ENCODE data around the gene RBM8A. TPM values are rescaled to one million over a fixed set of nuclear protein-coding genes. Genes with fewer than 3 reads are reported as not detected.

The RBM8A gene
- total RNA-seq, 1 donor from 2014 or later: 81.1 TPM

DNA sequence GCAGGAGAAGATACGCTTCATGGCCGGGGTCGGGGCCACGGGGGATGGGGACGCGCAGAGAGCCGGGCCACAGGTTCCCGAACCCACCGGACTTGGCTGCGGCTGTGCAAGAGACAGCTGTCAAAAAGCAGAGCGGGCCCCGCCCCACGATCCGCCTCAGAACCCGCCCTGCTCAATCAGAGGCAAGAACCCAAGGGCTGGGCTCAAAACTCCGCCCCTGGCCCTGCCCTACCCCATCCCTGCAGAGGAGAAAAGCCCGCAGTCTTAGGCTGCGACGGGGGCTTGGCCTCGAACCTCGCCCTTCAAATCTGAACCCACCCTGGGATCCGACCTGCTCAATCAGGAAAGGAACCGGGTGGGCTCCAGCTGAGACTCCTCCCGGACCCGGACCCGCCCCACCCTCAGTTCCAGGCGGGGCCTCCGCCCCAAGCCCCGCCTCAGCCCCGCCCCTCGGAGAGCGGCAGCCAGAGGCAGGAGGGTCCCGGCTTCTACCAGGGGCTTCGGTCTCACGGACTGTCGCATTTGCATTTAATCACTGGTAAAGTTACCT, 41.5 kb downstream of the RBM8A start, which contains the start of gene ANKRD35:
ANKRD35 (minus strand) TSS at position 129 of the 550 bp plus-strand sequence; CDS start at position 21, 108 bp downstream.
- FAIRE-seq: no peak

DNA sequence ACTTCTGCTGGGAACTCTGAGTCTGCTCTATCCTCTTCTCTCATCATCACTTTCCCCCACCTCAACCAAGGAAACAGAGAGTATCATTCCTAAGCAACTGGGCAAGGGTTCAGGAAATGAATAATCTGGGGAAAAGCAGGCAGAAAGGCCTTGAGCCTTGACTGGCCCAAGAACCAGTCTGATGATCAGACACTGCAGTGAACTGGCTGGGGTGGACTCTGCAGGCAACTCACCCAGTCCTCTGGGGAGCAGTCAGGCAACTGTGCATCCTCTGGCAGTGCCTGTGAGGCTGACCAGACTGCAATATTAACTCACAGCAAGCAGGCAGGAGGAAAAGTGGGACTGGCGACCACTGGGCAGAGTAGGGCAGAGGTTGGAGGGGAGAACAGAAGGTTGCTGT, 42.6 kb downstream of the RBM8A start:
- DNase-seq (ENCODE audit: low spot score in 2 of 2): no peak
- no peak for FAIRE-seq

More for the DNA sequence above, 41.5 kb downstream of the RBM8A start, which contains the start of gene ANKRD35:
- DNase-seq (ENCODE audit: low spot score in 2 of 2): peak; percentile 70 to 89

DNA sequence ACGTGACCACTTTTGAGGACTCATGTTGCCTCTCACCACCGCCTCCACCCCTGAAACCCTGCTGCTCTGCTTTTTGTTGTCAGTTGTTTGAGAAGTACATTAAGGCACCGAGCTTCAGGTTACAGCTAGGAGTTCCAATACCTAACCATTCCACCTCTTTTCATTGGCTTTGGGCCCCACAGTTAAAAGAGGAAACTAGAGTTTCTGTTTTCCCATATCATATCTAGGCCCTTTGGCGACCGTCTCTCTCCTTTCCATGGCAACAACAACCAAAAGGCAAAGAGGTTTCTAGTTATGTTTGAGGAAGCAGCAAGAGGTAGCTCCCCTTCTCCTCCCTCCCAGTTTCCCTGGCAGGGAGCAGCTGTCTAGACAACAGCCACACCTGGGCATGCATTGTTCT, 47.5 kb downstream of the RBM8A start:
- DNase-seq (ENCODE audit: low spot score in 2 of 2): no peak
- no peak for FAIRE-seq

DNA sequence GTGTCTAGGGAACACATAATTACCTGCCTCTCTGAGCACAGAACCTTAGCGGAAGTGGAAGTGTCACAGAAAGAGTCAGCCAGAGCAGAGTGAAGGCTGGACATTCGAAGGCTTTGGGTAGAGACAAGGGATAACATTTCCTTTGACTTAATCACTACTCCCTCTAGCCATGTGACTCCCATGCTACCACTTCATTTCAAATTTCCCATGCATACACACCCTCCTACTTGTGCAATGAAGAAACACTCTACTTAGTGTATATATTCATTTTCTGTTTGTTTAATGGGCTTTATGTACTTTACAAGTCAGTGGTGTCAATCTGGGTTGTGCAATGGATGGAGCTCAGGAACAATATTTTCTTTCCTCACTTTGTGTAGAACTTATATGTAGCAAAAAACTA, 48.6 kb downstream of the RBM8A start:
- no peak for FAIRE-seq
- no peak for DNase-seq (ENCODE audit: low spot score in 2 of 2)

DNA sequence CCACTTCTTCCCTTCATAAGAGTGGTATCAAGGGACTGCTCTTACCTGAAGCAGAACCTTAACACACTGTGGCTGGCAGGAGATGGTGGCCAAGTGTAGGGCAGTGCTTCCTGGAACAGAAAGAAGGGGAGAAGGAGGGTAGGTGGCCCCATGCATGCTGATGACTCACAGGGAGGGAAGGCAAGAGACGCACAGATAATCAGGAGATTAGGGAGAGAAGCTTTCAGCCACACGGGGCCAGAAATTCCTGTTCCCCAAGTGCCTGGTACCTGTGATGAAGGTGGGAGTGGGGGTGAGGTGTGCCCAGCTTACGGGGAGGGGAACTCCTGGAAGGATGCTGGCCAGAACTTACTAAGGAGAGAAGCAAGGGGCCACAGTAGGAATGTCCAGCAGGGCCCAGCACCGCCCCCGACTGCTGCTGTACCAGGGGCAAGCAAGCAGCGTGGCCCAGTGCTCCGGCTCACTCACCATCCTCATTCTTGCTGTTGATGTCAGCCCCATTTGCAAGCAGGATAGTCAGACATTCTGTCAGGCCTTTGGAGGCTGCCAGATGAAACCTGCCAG, 49.3 kb downstream of the RBM8A start:
- DNase-seq (ENCODE audit: low spot score in 2 of 2): no peak
- no peak for FAIRE-seq

DNA sequence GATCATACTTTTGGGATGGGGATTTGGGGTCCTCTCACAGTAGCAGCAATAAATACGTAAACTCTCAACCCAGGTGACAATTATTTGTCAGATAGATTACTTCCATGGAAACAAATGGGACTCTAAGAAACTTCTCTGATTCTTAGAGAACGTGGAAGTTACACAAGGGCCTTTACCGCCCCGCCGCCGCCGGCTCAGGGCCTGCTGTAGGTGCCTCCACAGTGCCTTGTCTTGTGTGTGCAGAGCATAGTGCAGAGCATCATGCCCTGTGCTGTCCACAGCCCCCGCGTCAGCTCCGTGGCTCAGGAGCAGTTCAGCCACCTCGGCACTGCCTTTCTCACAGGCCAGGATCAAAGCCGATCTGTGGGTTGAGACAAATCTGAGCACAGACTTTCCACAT, 52.6 kb downstream of the RBM8A start:
- DNase-seq (ENCODE audit: low spot score in 2 of 2) (no peak), FAIRE-seq (no peak)

DNA sequence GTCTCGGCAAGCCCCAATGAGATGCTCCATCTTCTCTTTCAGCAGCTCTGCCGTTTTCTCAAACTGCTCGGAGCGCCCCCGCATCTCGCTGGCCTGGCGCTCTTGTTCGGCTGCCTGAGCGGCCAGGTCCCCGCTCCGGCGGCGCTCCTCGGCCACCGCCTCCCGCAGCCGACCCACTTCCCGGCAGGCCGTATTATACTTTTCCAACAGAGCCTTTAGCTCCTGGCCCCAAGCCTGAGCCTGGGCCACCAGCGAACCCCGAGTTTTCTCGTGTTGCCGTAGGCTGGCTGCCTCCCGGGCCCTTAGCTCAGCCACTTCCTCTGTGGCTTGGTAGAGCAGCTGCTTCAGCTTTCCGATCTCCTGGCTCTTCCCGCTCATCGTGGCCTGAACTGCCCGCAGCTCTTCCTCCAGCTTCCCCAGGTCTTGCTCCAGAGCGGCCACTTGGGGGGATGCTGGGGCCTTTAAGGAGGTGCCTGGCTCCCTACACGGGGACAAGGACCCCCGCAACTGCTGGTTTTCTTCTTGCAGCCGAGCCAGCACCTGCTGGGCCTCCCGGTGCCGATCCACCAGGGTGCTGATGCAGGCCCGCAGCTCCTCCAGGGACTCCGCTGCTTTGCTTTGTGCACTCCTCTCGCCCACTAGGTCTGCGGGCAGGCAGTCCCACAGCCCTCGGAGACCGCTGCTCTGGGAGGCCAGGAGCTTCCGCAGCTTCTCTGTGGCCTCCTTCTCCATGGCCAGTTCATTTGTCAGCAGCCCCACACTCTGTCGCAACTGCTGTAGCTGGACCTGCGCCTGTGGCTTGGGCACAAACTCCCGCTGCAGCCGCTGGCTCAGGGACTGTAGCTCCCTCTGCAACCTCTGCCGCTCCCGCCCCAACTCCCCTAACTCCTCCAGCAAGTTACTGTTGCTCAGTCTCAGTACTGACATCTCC, 55.0 kb downstream of the RBM8A start:
- FAIRE-seq (no peak), DNase-seq (ENCODE audit: low spot score in 2 of 2) (peak in 1 of 2 donors; percentile 54)

Other genes starting within 250 kb of the RBM8A start
- 0.82 TPM for gene PDZK1, start 220.1 kb downstream of the RBM8A start, total RNA-seq
- not detected for gene CD160, start 208.0 kb downstream of the RBM8A start, total RNA-seq
- 26.5 TPM for gene RNF115, start 103.4 kb downstream of the RBM8A start, total RNA-seq
- 30.6 TPM for gene POLR3C, start 103.3 kb downstream of the RBM8A start, total RNA-seq
- gene NUDT17, start 81.9 kb downstream of the RBM8A start, total RNA-seq: 2.4 TPM
- gene PIAS3, start 68.4 kb downstream of the RBM8A start, total RNA-seq: 6.1 TPM
- 0.82 TPM for gene ANKRD35, start 41.6 kb downstream of the RBM8A start, total RNA-seq
- 0.82 TPM for gene ITGA10, start 17.4 kb downstream of the RBM8A start, total RNA-seq
- gene PEX11B, start 8.8 kb downstream of the RBM8A start, total RNA-seq: 35.5 TPM
- gene LIX1L, start 30.5 kb upstream of the RBM8A start, total RNA-seq: 17.1 TPM
- gene ANKRD34A, start 37.1 kb upstream of the RBM8A start, total RNA-seq: 1.6 TPM
- 14.7 TPM for gene POLR3GL, start 37.2 kb upstream of the RBM8A start, total RNA-seq
- gene TXNIP, start 69.1 kb upstream of the RBM8A start, total RNA-seq: 125 TPM
- gene HJV, start 94.3 kb upstream of the RBM8A start, total RNA-seq: not detected
- gene NBPF10, start 217.3 kb upstream of the RBM8A start, total RNA-seq: 0.41 TPM

All from frontal cortex (tissue), 4 donors.